Left colon (tissue), 2 donors: ENCODE data around the gene SF3A2. TPM values are rescaled to one million over a fixed set of nuclear protein-coding genes. Genes with fewer than 3 reads are reported as not detected.
"Not testable (repeated sequence)": the region's sequence is repeated elsewhere in the genome, so short reads cannot be mapped to it uniquely, and the experiment has no call there.

ENCODE experiments used
- ATAC-seq: fragments of 200-7000 bp; cut with Tn5 transposase; one replicate; pipeline ENCODE4 v1.9.1; 2020; ENCODE audit warnings: mild to moderate bottlenecking, moderate library complexity
- DNase-seq, 2 donors: peaks; one replicate each; pipeline ENCODE4 v3.0.0-alpha.2; 2020
- intact Hi-C, 2 donors: fragments of 100-400 bp; cut with DNase I in 1 of 2; cut with micrococcal nuclease in 1 of 2; formaldehyde crosslinking; loops; one replicate each; pipeline versions ENCODE4 v1.11.2 to v1.14.0; 2022; cut with DNase I, micrococcal nuclease
- long read RNA-seq: library from polyadenylated mRNA; unstranded; transcript quantifications from one replicate; pipeline ENCODE4 v2.0.0, GENCODE V29; 2021
- total RNA-seq, 2 donors: library from RNA; stranded (reverse); fragmentation: NEBNext Ultra II Directional; extraction: Animal tissue kit (Norgen Biotek cat#: 25700); gene quantifications; one replicate each; pipeline ENCODE4 v1.2.1, GENCODE V29; 2021
- donor health status: DM: no; HTN: no; CAD: no.
- donor health status: DM: yes; HTN: yes; CAD: no.

SF3A2 gene, protein sequence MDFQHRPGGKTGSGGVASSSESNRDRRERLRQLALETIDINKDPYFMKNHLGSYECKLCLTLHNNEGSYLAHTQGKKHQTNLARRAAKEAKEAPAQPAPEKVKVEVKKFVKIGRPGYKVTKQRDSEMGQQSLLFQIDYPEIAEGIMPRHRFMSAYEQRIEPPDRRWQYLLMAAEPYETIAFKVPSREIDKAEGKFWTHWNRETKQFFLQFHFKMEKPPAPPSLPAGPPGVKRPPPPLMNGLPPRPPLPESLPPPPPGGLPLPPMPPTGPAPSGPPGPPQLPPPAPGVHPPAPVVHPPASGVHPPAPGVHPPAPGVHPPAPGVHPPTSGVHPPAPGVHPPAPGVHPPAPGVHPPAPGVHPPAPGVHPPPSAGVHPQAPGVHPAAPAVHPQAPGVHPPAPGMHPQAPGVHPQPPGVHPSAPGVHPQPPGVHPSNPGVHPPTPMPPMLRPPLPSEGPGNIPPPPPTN
- 10 to 100 TPM; 60.3 to 62.7 TPM for total RNA-seq
- long read RNA-seq, partial matches to known transcripts = 0 of 1 reads
- long read RNA-seq, other reads (novel, unspliced or antisense) = 1 of 1 reads

DNA sequence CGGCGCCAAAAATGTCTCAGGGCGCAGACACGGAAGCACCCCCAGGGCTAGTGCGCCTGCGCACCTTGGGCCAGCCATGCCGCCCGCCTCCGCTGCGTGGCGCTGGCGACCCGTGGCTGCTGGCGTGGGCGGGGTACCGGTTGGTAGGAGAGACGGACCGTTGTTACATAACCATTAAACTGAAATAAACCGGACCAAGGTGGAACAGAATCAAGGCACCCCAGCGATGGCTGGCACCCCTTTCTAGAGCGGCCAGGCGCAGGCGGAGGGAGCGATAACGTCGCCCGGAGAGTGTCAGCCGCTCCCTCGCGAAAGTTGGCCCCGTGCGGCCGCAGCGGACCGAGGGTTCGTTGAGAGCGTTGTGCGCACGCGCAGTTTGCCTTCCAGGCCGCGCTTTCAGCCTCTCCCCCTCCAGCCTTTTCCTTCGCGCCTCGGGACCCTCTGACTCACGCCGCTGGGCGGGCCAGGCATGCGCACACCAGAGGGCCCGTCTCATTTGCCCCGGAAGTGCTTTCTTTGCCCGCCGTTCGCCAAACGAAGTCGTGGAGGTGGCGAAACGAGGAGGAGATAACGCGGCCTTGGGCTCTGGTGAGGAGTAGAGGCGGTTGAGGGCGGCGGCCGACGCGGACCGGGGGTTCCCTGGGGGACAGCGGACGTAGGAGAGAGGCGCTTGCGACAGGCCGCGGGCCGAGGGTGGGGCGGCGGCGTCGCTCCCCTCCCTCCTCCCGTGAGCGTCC, at the start of gene SF3A2, which contains the start of gene PLEKHJ1:
Gene SF3A2, plus strand, starts transcription at position 511 of the 737 bp plus-strand sequence. CDS start 6,595 bp downstream, outside the sequence.
Gene PLEKHJ1, minus strand, starts transcription at position 16 of the 737 bp plus-strand sequence. CDS start 81 bp downstream, outside the sequence.
- ATAC-seq (peak; percentile 71), DNase-seq (peak; percentile 96 to 97)
- intact Hi-C loops = loop anchor here in 1 of 2 donors (10.0 kb wide), 1 partner anchor 82 kb away; the partner anchor contains the start of gene AP3D1

GRCh38 chr19:2187159-2187558, 49.5 kb upstream of the SF3A2 start:
- intact Hi-C loops = no loop called here
- DNase-seq (no peak), ATAC-seq (no peak)

DNA sequence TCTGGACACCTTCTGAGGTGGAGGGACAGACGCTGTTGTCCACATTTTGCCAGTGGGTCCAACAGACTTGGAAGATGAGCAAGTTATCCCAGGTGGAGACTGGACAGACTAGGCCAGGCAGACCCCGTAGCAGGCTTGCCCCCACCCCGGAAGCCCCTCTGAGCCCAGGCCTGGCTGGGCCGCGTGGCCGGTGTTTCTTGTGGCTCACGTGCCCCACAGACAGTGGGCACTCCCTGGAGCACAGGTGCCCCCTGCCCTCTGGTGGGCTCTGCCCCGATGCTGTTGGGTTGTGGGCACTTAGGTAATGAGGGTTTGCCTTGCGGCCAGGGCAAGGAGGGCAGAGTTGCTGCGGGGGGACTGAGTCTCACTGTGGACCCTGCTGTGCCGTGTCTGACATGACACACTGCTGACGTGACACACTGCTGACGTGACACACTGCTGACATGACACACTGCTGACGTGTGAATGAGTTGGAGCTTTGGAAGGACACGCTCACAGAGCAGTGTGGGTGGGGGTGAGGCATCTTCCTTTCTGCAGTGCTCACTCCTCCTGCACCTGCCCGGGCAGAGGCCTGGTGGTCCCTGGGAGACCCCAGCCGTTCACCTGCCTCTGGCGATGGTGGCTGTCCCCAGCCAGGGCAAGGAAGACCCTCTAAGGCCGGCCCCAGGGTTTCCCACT, 47.8 kb upstream of the SF3A2 start:
- intact Hi-C loops = no loop called here
- ATAC-seq = no peak
- DNase-seq = no peak

- intact Hi-C loops = no loop called here
- ATAC-seq = no peak
- no peak for DNase-seq
These were observed 46.7 kb upstream of the SF3A2 start for GRCh38 chr19:2189880-2190279.

GRCh38 chr19:2190848-2191455, 45.7 kb upstream of the SF3A2 start:
- intact Hi-C loops = no loop called here
- ATAC-seq (no peak), DNase-seq (no peak)

DNA sequence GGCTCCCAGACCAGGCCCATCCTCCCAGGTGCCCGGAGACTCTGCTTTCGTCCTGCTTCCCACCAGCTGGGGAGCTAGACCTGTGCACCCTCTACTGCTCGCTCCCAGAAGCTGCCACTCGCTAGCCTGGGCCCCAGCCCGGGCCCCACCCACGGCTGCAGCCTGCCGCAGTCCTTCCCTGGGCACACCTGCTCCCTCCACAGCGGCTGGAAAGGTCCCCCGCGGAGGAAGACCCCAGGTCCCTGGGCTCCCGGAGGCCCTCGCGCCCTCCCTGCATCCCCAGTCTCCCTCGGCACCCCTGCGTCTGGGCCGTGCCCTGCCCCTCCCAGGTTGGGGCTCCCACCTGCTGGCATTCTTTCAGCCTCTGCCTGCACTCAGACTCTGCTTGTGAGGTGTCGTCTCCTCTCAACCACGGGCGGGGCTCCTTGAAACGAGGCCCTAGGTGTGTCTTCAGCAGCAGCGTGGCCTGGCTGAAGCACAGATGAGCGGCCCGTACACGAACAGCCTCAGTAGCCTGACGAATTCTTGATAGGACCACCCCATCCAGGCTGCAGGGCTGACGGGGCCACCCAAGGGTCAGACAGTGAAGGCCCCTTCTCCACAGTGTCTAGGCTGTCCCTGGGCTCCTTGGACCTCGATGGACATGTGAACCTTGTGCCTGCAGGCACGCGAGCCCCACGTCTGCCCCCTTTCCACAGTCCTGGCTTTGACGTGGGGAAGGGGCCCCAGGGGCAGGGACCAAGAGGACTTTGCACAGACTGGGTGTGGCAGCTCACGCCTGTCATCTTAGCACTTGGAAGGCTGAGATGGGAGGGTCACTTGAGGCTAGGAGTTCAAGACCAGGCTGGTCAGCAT, 44.9 kb upstream of the SF3A2 start:
- ATAC-seq (peak; percentile 94), DNase-seq (peak; percentile 62 to 69)
- intact Hi-C loops = no loop called here

DNA sequence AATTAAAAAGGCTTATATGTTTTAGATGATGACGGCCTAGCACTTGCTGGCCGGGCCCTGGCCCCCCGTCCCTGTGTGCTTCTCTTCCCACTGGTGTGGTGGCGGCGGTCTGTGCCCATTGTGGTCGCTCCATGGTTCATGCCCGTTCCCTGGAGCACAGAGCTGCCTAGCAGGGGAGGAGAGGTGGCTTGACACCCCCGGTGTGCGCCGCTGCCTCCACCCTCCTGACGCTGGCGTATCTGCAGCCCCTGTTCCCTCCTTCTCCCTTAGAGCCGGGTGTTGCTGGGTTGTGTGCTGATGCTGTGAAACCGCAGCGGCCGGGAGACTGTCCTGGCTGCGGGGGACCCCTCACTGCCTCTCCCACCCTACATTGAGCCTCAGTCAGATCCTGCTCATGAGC, 43.8 kb upstream of the SF3A2 start:
- intact Hi-C loops = no loop called here
- DNase-seq (no peak), ATAC-seq (no peak)

GRCh38 chr19:2193807-2194206, 42.8 kb upstream of the SF3A2 start:
- DNase-seq = no peak
- ATAC-seq = no peak
- intact Hi-C loops = no loop called here

GRCh38 chr19:2194513-2195078, 42.0 kb upstream of the SF3A2 start:
- ATAC-seq (no peak), DNase-seq (no peak)
- intact Hi-C loops = no loop called here

GRCh38 chr19:2195361-2195760, 41.3 kb upstream of the SF3A2 start:
- DNase-seq (no peak), ATAC-seq (no peak)
- intact Hi-C loops = no loop called here

DNA sequence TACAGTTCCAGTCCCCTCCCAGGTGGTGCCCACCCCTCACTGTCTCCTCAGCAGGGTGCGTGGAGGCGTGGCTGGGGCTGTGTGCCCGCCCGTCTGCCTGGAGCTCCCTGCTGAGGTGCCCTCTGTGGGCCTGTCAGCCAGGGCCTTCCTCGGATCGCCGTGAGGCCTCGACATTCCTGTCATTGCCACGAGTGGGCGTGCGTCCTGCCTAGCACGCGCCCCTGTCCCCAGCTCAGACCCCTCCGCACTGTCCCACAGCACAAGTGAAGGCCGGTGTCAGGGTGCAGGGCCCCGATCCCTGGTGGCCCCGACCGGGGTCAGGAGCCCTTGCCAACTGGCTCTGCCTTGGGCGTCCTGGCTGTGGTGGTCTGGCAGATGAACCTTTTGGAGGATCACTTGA, 40.7 kb upstream of the SF3A2 start:
- DNase-seq = no peak
- intact Hi-C loops = no loop called here
- no peak for ATAC-seq

GRCh38 chr19:2197270-2197669, 39.4 kb upstream of the SF3A2 start:
- intact Hi-C loops = no loop called here
- DNase-seq (no peak), ATAC-seq (no peak)

DNA sequence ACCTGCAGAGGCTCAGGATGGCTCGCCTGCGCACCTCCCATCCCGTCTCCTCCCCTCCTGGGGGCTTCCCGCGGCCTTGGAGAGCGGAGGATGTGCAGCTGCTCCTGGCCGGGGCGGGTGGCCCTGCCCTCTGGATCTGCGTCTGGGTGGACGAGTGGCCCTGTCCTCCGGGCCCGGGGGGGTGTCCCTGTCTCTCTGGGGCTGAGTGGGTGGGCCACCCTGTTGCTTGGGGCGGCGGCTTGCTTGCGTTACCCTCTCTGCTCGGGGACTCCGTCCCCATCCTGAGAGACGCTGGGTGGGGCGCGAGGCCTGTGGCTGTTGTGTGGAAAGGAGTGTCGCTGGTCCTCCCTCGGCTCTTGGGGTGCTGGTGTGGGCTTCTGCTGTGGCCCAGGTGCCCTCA, 38.3 kb upstream of the SF3A2 start:
- no peak for DNase-seq
- no peak for ATAC-seq
- intact Hi-C loops = no loop called here

DNA sequence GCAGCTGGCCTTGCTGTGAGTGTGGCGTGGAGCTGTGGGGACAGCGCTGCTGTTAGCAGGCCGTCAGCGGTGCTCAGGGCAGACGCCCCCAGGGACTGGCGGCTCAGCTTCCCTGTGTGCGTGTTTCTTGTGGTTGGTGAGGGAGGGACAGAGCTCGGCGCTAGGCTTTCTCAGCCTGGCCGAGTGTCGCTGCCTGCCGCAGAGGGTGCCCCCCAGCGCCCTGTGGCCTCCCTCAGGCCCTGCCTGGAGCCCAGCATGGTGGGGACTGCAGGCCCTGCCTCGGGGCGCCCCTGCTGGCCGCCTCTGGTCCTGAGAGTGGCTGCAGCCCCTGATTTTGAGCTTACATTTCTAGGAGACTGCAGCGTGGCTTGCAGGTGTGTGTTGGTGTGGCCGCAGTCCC, 37.4 kb upstream of the SF3A2 start:
- DNase-seq (no peak), ATAC-seq (no peak)
- intact Hi-C loops = no loop called here

- ATAC-seq (no peak), DNase-seq (no peak)
- intact Hi-C loops = no loop called here
These were observed 36.6 kb upstream of the SF3A2 start for GRCh38 chr19:2199861-2200623.

GRCh38 chr19:2200624-2201294, 35.9 kb upstream of the SF3A2 start:
- ATAC-seq, intact Hi-C loops, DNase-seq: not testable (repeated sequence)
